Measurements from ENCODE around the gene EDIL3. TPM values are rescaled to one million over a fixed set of nuclear protein-coding genes. Genes with fewer than 3 reads are reported as not detected.

Gene EDIL3
- total and polyA plus RNA-seq, 10 of the 15 experiments (the other 5 are each of a cell fraction or from before 2014, with no cell fraction given): 0.01 to 0.62 (median 0.20) TPM

GRCh38 chr5:84406111-84406510, 21.4 kb upstream of the EDIL3 start (continued):
- TF ChIP-seq, protein P1, sequence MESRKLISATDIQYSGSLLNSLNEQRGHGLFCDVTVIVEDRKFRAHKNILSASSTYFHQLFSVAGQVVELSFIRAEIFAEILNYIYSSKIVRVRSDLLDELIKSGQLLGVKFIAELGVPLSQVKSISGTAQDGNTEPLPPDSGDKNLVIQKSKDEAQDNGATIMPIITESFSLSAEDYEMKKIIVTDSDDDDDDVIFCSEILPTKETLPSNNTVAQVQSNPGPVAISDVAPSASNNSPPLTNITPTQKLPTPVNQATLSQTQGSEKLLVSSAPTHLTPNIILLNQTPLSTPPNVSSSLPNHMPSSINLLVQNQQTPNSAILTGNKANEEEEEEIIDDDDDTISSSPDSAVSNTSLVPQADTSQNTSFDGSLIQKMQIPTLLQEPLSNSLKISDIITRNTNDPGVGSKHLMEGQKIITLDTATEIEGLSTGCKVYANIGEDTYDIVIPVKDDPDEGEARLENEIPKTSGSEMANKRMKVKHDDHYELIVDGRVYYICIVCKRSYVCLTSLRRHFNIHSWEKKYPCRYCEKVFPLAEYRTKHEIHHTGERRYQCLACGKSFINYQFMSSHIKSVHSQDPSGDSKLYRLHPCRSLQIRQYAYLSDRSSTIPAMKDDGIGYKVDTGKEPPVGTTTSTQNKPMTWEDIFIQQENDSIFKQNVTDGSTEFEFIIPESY (IDR thresholded peaks at IDR 0.05): no peak
- TF ChIP-seq, protein P2, sequence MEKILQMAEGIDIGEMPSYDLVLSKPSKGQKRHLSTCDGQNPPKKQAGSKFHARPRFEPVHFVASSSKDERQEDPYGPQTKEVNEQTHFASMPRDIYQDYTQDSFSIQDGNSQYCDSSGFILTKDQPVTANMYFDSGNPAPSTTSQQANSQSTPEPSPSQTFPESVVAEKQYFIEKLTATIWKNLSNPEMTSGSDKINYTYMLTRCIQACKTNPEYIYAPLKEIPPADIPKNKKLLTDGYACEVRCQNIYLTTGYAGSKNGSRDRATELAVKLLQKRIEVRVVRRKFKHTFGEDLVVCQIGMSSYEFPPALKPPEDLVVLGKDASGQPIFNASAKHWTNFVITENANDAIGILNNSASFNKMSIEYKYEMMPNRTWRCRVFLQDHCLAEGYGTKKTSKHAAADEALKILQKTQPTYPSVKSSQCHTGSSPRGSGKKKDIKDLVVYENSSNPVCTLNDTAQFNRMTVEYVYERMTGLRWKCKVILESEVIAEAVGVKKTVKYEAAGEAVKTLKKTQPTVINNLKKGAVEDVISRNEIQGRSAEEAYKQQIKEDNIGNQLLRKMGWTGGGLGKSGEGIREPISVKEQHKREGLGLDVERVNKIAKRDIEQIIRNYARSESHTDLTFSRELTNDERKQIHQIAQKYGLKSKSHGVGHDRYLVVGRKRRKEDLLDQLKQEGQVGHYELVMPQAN (conservative IDR thresholded peaks at IDR 0.05): no peak
- TF ChIP-seq KDM1A (IDR thresholded peaks at IDR 0.05; ENCODE audit: borderline replicate concordance) (no peak), WRNIP1 (IDR thresholded peaks at IDR 0.05; ENCODE audit: borderline replicate concordance, low read depth, low read length) (no peak), NFYA (IDR thresholded peaks at IDR 0.05; ENCODE audit: borderline replicate concordance, low read depth, low read length) (no peak), STAT1 (conservative IDR thresholded peaks at IDR 0.05) (no peak), NR2C2 (IDR thresholded peaks at IDR 0.05; ENCODE audit: borderline replicate concordance, control insufficient read depth, insufficient read length, low read depth) (no peak), PAX8 (IDR thresholded peaks at IDR 0.05) (no peak), E2F8 (IDR thresholded peaks at IDR 0.05; ENCODE audit: low read depth, partially characterized antibody) (no peak)
- TF ChIP-seq, protein P3, sequence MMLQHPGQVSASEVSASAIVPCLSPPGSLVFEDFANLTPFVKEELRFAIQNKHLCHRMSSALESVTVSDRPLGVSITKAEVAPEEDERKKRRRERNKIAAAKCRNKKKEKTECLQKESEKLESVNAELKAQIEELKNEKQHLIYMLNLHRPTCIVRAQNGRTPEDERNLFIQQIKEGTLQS (IDR thresholded peaks at IDR 0.05; ENCODE audit: borderline replicate concordance, extremely low read depth, low read depth, low read length): no peak
